HepG2 (cell line): Measurements from ENCODE around the gene NIP7. TPM values are rescaled to one million over a fixed set of nuclear protein-coding genes. Genes with fewer than 3 reads are reported as not detected.

ENCODE experiments used
- ADNP ChIP-seq: sonication (generic); formaldehyde crosslinking; IDR thresholded peaks from 2 replicates; pipeline ENCODE4 v1.4.0; 2020; ENCODE audit warnings: missing genetic modification reagents
- ATF2 ChIP-seq: sonication (generic); formaldehyde crosslinking; IDR thresholded peaks from 2 replicates; pipeline ENCODE4 v1.4.0; 2020; ENCODE audit warnings: missing genetic modification reagents
- DPF2 ChIP-seq: sonication (generic); formaldehyde crosslinking; IDR thresholded peaks from 2 replicates; pipeline ENCODE4 v1.4.0; 2020; ENCODE audit warnings: mild to moderate bottlenecking, low read depth, missing genetic modification reagents, borderline replicate concordance
- GLMP ChIP-seq: sonication (generic); formaldehyde crosslinking; IDR thresholded peaks from 2 replicates; pipeline ENCODE4 v1.9.0; 2021; ENCODE audit warnings: missing genetic modification reagents, mild to moderate bottlenecking, borderline replicate concordance
- HOXD1 ChIP-seq: sonication (generic); formaldehyde crosslinking; IDR thresholded peaks from 2 replicates; pipeline ENCODE4 v1.5.0; 2020; ENCODE audit warnings: missing genetic modification reagents
- IKZF4 ChIP-seq: sonication (generic); formaldehyde crosslinking; IDR thresholded peaks from 2 replicates; pipeline ENCODE4 v1.5.1; 2020; ENCODE audit warnings: borderline replicate concordance, mild to moderate bottlenecking, low read depth, missing genetic modification reagents; ENCODE audit errors: not compliant biosample characterization
- MTF2 ChIP-seq: sonication (generic); formaldehyde crosslinking; IDR thresholded peaks from 2 replicates; pipeline ENCODE4 v1.5.0; 2020; ENCODE audit warnings: missing genetic modification reagents, borderline replicate concordance
- RBAK ChIP-seq: sonication (generic); formaldehyde crosslinking; IDR thresholded peaks from 2 replicates; pipeline ENCODE4 v1.5.1; 2020; ENCODE audit warnings: mild to moderate bottlenecking, missing genetic modification reagents
- SATB2 ChIP-seq: sonication (generic); formaldehyde crosslinking; IDR thresholded peaks from 2 replicates; pipeline ENCODE4 v1.5.0; 2020; ENCODE audit warnings: missing genetic modification reagents
- ZFP82 ChIP-seq: sonication (generic); formaldehyde crosslinking; IDR thresholded peaks from 2 replicates; pipeline ENCODE4 v1.5.1; 2020; ENCODE audit warnings: mild to moderate bottlenecking, missing genetic modification reagents, borderline replicate concordance
- ZNF24 ChIP-seq: fragments of 450-650 bp; IDR thresholded peaks from 2 replicates; pipeline ENCODE4 v1.6.1; 2017; ENCODE audit warnings: antibody characterized with exemption, mild to moderate bottlenecking
- ZNF333 ChIP-seq: sonication (generic); formaldehyde crosslinking; IDR thresholded peaks from 2 replicates; pipeline ENCODE4 v1.4.0; 2020; ENCODE audit warnings: mild to moderate bottlenecking, missing genetic modification reagents, borderline replicate concordance
- ZNF451 ChIP-seq: sonication (generic); formaldehyde crosslinking; IDR thresholded peaks from 2 replicates; pipeline ENCODE4 v1.5.0; 2020; ENCODE audit warnings: mild to moderate bottlenecking, missing genetic modification reagents
- ZNF704 ChIP-seq: sonication (generic); formaldehyde crosslinking; IDR thresholded peaks from 2 replicates; pipeline ENCODE4 v1.8.1; 2023; ENCODE audit warnings: mild to moderate bottlenecking, inconsistent platforms, moderate library complexity, missing genetic modification reagents, borderline replicate concordance
- ZNF878 ChIP-seq: sonication (generic); formaldehyde crosslinking; IDR thresholded peaks from 2 replicates; pipeline ENCODE4 v1.8.1; 2023; ENCODE audit warnings: mild to moderate bottlenecking, missing genetic modification reagents, moderate library complexity
- polyA plus RNA-seq, 8 experiments: library from polyadenylated mRNA; depleted of rRNA in 3 of 8; stranded (reverse) in 7 of 8; unstranded in 1 of 8; fragments of >200 nt; fragmentation: Illumina TruSeq in 4 of 8; extraction: Trizol in 4 of 8; gene quantifications; 2 replicates each; pipeline versions ENCODE4 v1.2.1 to v1.2.3, GENCODE V29; 2011 to 2016; ENCODE audit warnings: low read depth in 4 of 8, missing spikeins in 1 of 8, mixed read lengths in 1 of 8; ENCODE audit not compliant: insufficient read depth in 1 of 8
- total RNA-seq, 5 experiments: library from RNA; depleted of rRNA; stranded (reverse); fragments of >200 nt; fragmentation: Illumina TruSeq; extraction: Trizol; gene quantifications; 2 replicates each; pipeline ENCODE4 v1.2.3, GENCODE V29; 2016; ENCODE audit warnings: low read depth in 1 of 5
- TF ChIP-seq, protein P1 (sequence below): sonication (generic); formaldehyde crosslinking; IDR thresholded peaks from 2 replicates; pipeline ENCODE4 v1.5.1; 2020; ENCODE audit warnings: mild to moderate bottlenecking, moderate library complexity, missing genetic modification reagents
- TF ChIP-seq, protein P2 (sequence below), 2 experiments: sonication (generic) in 1 of 2; formaldehyde crosslinking in 1 of 2; IDR thresholded peaks; 2 replicates each; pipeline versions ENCODE4 v1.5.1 to v1.6.1; 2011 to 2020; ENCODE audit warnings: borderline replicate concordance in 1 of 2, low read depth in 1 of 2, low read length in 1 of 2, mild to moderate bottlenecking in 1 of 2, missing genetic modification reagents in 1 of 2, moderate library complexity in 1 of 2

The NIP7 gene
- total and polyA plus RNA-seq, 2 of the 13 experiments (the other 11 are each of a cell fraction or from before 2014, with no cell fraction given) = 15.3 to 114 TPM

GRCh38 chr16:69311533-69312387 is 27.8 kb upstream of the NIP7 start (continued):
- TF ChIP-seq, protein P1, sequence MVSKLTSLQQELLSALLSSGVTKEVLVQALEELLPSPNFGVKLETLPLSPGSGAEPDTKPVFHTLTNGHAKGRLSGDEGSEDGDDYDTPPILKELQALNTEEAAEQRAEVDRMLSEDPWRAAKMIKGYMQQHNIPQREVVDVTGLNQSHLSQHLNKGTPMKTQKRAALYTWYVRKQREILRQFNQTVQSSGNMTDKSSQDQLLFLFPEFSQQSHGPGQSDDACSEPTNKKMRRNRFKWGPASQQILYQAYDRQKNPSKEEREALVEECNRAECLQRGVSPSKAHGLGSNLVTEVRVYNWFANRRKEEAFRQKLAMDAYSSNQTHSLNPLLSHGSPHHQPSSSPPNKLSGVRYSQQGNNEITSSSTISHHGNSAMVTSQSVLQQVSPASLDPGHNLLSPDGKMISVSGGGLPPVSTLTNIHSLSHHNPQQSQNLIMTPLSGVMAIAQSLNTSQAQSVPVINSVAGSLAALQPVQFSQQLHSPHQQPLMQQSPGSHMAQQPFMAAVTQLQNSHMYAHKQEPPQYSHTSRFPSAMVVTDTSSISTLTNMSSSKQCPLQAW = peak; percentile 67
- TF ChIP-seq ZNF878 (CRISPR knock-in tag) (peak; percentile 17; the same call in 1 of the 2 replicates), DPF2 (CRISPR knock-in tag) (0 out of 2 replicates have a peak, but pooled peaks have one; percentile 4), ZNF704 (peak; percentile 55), SATB2 (CRISPR knock-in tag) (peak; percentile 52; the same call in 1 of the 2 replicates), IKZF4 (CRISPR knock-in tag) (no peak), MTF2 (CRISPR knock-in tag) (peak; percentile 96; the same call in 1 of the 2 replicates), RBAK (no peak), ZNF24 (0 out of 2 replicates have a peak, but pooled peaks have one; percentile 42), HOXD1 (CRISPR knock-in tag) (peak; percentile 75), ZNF451 (peak; percentile 42), GLMP (CRISPR knock-in tag) (0 out of 2 replicates have a peak, but pooled peaks have one; percentile 1), ZFP82 (no peak), ATF2 (CRISPR knock-in tag) (peak; percentile 52; the same call in 1 of the 2 replicates), ZNF333 (CRISPR knock-in tag) (no peak; the same call in 1 of the 2 replicates), ADNP (CRISPR knock-in tag) (peak; percentile 73; the same call in 1 of the 2 replicates)
- TF ChIP-seq, protein P2, sequence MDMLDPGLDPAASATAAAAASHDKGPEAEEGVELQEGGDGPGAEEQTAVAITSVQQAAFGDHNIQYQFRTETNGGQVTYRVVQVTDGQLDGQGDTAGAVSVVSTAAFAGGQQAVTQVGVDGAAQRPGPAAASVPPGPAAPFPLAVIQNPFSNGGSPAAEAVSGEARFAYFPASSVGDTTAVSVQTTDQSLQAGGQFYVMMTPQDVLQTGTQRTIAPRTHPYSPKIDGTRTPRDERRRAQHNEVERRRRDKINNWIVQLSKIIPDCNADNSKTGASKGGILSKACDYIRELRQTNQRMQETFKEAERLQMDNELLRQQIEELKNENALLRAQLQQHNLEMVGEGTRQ (IDR thresholded peaks at IDR 0.05; ENCODE audit: low read depth, low read length) = no peak
- TF ChIP-seq, protein P2 (CRISPR knock-in tag; IDR thresholded peaks at IDR 0.05; ENCODE audit: borderline replicate concordance) = no peak
